ENCODE measurements around the gene UBE2QL1.

Gene UBE2QL1

DNA sequence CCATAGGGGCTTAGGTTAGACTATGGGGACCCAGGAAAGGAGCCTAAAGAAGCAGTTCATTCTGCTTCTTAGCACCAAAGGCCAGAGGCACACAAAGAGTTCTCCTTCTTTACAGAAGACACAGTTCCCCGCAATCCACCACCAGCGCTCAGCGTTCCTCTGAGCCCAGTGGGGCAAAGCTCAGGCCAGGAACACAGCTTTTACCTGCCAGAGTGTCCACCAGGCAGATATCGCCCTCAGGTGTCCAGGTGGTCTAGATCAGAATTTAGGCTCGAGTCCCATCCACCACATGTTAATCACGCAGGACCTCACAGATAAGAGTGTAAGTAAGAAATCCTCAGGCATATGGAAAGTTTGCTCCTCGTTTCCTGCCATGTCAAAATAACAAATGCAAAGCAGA lies 53.0 kb downstream of the UBE2QL1 start:
- DNase-seq = no peak

GRCh38 chr5:6502421-6502820 lies 53.8 kb downstream of the UBE2QL1 start:
- DNase-seq = no peak

GRCh38 chr5:6503342-6503741 lies 54.7 kb downstream of the UBE2QL1 start:
- no peak for DNase-seq

DNA sequence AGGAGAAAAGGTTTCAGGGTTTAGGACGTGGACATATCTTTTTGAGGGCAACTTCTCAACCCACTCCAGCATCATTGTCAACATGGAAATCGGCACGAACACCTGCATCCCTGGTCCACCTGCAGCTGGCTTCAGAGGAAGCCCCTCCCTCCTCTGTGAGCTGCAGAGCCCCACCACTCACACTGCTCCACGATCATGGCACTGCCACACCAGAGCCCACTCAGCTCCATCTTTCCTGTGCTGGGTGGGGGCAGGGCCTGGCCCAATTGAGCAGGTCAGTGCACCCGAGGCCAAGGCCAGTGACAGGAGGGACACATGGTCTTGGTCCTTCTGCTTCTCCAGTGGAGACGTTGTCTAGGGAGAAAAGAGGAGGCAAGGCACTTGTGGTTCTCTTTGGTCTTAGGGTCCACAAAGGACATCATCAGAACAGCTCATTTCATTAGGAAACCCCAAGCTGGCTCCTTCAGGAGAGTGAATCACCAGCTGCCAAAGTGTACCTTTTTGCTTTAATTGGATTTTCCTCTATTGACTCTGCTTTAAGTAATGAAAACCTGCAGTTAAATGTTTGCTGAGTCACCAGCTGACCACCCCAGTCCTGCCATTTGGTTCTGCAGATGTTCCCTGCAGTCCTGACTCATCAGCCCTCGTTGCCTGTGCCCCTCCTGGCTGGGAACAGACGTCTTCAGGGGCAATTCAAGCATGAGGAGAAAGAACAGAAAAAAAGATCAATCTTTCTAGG lies 56.2 kb downstream of the UBE2QL1 start:
- peak; percentile 88 to 98 for DNase-seq

- no peak for DNase-seq
These were observed 56.7 kb downstream of the UBE2QL1 start for GRCh38 chr5:6505416-6505755.

DNA sequence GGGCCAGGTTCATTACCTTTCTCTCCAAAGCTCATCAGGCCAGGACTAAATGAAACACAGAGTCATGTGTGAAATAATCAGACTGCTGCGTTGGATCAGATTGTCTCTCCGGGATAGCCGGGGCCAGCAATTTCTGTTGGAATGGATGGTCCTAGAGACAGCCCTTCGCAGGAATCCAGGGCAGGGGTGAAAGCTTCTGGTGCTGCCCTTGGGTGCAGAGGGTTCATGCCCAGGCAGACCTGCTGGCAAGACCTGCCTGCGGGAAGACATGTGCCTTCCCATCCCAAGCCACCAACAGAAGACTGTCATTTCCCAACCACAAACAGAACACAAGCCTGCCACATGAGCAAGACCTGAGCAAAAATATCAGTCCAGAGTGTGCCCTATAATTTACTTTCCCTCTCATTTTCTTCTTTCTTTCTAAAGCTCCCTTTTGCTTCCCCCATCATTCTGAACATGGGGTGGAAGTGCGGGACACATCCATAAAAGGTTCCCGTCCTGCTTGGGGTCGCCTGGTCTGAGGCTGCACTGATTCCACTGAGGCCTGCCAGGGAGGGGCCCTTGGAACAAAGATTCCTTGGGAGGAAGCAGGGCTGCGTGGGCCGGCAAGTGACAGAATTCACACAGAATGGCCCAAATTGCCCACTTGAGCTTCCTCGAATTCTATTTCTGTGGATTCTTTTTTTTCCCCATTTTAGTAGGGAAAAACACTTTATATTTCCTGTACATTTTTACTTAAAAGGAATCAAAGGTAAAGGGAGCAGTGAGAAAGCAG lies 57.3 kb downstream of the UBE2QL1 start:
- DNase-seq = no peak

GRCh38 chr5:6506611-6507010 lies 58.0 kb downstream of the UBE2QL1 start:
- no peak for DNase-seq

DNA sequence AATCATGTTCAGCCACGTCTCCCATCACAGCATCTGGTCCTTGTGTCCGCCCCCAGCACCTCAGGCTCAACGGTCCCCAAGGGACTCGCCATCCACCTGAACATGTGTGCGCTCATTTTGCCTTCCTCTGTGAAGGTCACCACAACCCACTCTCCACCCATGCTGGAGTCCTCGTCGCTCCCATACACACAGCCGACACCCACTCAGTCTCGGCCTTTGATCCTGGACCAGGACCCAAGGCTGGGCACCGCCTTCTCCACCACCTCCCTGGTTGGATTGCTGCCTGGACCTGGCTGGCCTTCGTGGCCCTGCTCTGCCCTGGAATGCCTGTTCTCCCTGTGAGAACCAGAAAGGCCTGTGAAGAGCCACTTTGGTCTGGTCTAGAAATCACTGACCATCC lies 60.3 kb downstream of the UBE2QL1 start:
- DNase-seq = no peak

- no peak for DNase-seq
These were observed 61.5 kb downstream of the UBE2QL1 start for GRCh38 chr5:6510132-6510531.

GRCh38 chr5:6510973-6511372 lies 62.3 kb downstream of the UBE2QL1 start:
- DNase-seq = no peak

GRCh38 chr5:6515812-6516211 lies 67.2 kb downstream of the UBE2QL1 start:
- DNase-seq = peak; percentile 89 to 96

DNA sequence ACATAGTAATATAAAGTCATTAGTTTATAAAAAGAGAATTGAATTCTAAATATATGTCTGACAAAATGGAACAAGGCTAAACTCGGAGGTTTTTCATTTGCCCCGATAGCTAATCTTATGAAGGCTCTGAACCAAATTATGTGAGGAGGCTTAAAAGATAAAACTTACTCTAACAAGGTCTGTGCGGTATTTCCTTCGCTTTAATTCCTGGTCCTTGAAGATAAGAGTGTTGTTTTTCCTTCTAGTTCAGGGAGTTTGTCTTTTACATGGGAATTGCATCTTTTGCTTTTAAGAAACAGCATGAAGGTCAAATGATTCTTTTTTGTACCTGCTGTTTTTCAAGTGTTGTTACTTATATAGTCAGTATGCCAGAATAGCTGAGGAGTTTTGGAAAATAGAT lies 68.2 kb downstream of the UBE2QL1 start:
- no peak for DNase-seq

DNA sequence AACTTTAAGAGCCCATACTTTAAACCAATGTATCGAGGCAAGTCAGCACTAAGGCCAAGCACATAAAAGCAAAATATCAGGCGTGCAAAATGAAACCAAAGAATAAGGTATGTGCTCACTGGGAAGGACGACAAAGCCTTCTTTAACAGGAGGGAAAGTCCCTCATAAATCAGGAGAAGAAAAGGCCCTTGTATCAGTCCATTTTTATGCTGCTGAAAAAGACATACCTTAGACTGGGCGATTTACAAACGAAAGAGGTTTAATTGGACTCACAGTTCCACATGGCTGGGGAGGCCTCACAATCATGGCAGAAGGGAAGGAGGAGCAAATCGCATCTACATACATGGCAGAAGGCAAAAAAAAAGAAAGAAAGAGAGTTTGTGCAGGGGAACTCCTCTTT lies 68.9 kb downstream of the UBE2QL1 start:
- no peak for DNase-seq

DNA sequence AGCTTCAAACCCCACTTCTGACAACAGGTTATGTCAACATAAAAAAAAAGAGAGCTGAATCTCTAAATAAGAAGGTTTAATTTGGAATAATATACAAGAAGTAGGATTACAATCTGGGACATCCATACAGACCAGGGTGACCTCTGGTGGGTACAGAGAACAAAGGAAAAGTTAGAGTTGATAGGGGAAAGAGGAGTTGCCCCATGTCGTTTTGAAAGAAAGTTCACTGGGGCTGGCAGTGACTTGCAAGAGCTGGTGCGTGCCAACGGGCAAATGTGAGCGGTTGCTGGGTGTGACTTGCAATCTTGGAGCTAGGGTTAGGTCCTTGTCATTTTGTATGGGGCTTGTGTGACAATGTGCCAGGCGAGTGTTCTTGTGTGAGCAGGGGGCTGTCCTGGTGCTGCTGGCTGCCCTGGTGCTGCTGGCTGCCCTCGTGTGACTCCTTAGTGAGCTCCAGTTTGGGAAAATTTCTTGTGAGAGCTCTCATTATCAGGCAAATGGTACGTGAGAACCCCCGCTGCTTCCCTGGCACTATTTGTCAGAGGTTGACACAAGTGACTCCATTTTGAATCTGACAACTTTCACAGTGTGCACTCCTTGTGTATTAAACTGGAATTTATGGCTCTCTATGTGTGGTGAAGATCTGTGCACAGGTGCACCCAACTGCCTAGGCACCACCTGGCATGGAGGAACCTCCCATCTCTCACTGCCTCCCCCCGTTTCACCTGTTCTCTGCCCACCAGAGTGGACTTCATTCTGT lies 69.8 kb downstream of the UBE2QL1 start:
- DNase-seq = no peak

GRCh38 chr5:6520201-6520600 lies 71.5 kb downstream of the UBE2QL1 start:
- DNase-seq = no peak

- DNase-seq = peak in 1 of 2 experiments; percentile 54
These were observed 73.7 kb downstream of the UBE2QL1 start for GRCh38 chr5:6522331-6522730.

DNA sequence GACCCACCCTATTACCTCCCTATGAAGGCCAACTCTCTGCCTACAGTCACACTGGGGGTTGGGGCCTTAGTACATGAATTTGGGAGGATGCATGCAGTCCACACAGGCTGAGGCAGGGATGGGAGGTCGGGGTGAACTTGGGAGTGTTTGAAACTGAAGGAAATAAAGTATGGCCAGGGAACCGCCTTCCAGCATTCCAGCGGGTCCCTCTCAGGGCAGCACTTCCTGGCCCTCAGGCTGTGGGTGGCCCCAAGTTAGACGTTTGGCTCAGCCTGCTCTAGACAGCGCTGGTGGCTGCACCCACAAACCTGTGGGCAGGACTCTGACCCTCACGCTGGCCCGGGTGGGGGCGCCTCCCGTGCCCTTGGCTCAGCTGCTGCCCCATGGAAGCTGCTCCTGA lies 74.3 kb downstream of the UBE2QL1 start:
- DNase-seq = no peak

DNA sequence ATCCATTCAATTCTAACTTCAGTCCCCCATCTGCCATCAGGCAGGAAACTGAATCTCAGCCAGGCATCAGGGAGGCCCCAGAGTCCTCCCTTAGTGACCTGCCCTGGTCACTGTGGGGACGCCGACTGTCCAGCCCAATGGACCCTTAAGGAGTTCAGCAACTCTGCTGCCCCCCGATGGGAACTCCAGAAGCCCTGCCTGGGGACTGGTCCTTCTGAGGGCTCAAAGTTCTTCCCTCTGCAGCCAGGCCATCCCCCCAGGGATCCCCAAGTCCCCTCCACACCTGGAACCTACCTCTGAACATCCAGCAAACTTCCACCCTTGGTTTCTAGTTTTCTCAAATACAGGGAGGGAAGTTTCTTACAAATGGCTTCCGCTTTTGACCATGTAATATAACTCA lies 76.8 kb downstream of the UBE2QL1 start:
- no peak for DNase-seq

DNA sequence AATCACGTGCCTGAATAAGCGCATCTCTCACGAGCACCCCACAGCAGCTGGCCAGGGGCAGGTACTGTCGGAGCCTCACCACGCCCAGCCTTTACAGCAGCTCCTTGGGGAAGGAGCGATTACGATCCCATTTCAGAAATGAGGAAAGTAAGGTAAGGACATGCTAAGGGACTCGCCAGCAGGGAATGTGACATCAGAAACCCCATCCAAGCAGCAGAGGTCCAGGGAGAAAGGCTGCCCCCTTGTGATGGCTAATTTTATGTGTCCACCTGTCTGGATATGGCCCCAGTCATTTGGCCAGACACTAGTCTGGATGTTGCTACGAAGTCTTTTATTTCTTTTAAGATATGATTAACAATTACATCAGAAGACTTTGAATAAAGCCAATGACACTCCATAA lies 77.3 kb downstream of the UBE2QL1 start:
- peak; percentile 60 to 84 for DNase-seq

- peak; percentile 29 to 81 for DNase-seq
These were observed 79.2 kb downstream of the UBE2QL1 start for GRCh38 chr5:6527749-6528455.

DNA sequence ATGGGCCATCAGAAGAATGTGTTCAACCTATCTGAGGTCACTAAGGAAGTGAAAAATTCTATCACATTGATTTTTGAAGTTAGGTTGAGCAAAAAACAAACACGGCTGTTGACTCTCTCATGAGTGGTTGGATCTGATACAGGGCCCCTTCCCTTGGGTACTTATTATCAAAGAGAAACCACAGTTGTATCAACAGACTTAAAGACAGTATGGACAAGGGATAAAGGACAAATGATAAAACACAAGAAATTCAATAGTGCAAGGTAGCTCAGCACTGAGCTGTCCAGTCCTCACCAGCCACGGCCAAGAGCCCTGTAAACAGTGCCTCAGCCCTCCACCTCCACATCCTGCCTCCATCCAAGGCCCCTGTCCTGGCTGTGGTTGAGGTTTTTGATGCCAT lies 86.9 kb downstream of the UBE2QL1 start:
- no peak for DNase-seq

DNA sequence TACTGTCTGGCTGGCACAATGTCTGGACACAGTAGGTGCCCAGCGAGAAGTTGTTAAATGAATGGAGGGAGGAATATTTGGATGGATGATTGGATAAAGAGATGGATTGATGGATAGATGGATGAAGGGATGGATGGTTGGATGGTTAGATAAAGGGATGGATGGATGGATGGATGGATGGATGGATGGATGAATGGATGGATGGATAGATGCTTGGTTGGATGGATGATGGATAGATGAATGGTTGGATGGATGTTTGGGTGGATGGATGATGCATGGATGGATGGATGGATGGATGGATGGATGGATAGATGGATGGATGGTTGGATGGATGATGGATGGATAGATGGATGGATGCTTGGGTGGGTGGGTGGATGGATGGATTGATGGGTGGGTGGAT lies 90.4 kb downstream of the UBE2QL1 start:
- DNase-seq = no peak

Data from NCI-H2081 (cell line).